ENCODE data around the gene GOLGA6L2. TPM values are rescaled to one million over a fixed set of nuclear protein-coding genes. Genes with fewer than 3 reads are reported as not detected.

The GOLGA6L2 gene
- total and polyA plus RNA-seq, 2 of the 13 experiments (the other 11 are each of a cell fraction or from before 2014, with no cell fraction given), result not detected

DNA sequence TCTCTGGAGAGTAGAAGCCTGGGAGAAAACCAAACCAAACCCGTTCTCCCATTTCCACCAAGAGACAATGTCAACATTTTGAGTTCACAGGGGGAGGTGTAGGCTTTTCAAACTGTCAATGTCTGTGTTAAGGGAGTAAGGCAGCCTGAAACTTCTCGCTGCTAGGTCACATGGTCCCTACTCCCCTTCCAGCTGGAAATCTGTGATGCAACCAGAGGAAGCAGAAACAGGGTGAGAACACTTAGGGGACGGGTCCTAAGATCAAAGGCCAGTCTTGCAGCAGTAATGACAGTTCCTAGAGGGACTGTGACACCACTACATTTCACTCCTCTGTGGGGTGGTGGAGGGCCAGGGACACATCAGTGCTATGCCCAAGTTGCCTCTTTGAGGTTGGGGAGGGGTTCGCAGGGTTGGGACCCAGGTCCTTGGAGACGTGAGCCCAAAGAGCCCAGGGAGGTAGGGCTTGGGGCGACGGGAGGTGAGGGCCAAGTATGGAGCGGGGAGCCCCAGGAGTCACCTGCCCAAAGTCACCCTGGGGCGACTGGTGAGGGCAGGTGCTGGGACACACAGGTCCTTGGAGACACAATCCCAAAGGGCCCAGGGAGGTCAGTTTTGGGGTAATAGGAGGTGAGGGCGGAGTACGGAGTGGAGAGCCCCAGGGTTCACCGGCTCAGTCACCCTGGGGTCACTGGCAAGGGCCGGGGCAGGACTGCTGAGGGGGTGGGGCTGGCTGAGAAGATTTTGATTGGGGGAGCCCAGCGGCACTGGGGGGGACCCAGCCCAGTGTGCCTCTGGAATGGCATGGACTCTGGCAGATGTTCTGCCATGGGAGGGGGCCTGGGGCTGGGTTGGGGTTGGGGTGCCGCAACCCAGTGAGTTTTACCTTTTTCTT lies 582 bp downstream of the GOLGA6L2 start (continued):
- TF ChIP-seq, protein P1, sequence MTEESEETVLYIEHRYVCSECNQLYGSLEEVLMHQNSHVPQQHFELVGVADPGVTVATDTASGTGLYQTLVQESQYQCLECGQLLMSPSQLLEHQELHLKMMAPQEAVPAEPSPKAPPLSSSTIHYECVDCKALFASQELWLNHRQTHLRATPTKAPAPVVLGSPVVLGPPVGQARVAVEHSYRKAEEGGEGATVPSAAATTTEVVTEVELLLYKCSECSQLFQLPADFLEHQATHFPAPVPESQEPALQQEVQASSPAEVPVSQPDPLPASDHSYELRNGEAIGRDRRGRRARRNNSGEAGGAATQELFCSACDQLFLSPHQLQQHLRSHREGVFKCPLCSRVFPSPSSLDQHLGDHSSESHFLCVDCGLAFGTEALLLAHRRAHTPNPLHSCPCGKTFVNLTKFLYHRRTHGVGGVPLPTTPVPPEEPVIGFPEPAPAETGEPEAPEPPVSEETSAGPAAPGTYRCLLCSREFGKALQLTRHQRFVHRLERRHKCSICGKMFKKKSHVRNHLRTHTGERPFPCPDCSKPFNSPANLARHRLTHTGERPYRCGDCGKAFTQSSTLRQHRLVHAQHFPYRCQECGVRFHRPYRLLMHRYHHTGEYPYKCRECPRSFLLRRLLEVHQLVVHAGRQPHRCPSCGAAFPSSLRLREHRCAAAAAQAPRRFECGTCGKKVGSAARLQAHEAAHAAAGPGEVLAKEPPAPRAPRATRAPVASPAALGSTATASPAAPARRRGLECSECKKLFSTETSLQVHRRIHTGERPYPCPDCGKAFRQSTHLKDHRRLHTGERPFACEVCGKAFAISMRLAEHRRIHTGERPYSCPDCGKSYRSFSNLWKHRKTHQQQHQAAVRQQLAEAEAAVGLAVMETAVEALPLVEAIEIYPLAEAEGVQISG (CRISPR knock-in tag; IDR thresholded peaks at IDR 0.05), result no peak
- TF ChIP-seq, protein P2, sequence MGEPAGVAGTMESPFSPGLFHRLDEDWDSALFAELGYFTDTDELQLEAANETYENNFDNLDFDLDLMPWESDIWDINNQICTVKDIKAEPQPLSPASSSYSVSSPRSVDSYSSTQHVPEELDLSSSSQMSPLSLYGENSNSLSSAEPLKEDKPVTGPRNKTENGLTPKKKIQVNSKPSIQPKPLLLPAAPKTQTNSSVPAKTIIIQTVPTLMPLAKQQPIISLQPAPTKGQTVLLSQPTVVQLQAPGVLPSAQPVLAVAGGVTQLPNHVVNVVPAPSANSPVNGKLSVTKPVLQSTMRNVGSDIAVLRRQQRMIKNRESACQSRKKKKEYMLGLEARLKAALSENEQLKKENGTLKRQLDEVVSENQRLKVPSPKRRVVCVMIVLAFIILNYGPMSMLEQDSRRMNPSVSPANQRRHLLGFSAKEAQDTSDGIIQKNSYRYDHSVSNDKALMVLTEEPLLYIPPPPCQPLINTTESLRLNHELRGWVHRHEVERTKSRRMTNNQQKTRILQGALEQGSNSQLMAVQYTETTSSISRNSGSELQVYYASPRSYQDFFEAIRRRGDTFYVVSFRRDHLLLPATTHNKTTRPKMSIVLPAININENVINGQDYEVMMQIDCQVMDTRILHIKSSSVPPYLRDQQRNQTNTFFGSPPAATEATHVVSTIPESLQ (CRISPR knock-in tag; conservative IDR thresholded peaks at IDR 0.05), result no peak
- TF ChIP-seq FOXK1 (CRISPR knock-in tag; IDR thresholded peaks at IDR 0.05; ENCODE audit: borderline replicate concordance, low read depth) (peak; percentile 42; the same call in 1 of the 2 replicates), AGO2 (optimal IDR thresholded peaks at IDR 0.05; ENCODE audit: low read depth, low read length) (no peak), ZNF143 (CRISPR knock-in tag; IDR thresholded peaks at IDR 0.05) (no peak), HIC2 (CRISPR knock-in tag; IDR thresholded peaks at IDR 0.05; ENCODE audit: low read depth) (no peak), CENPX (CRISPR knock-in tag; IDR thresholded peaks at IDR 0.05) (no peak), NR3C1 (CRISPR knock-in tag; IDR thresholded peaks at IDR 0.05) (no peak), ZFP82 (CRISPR knock-in tag; IDR thresholded peaks at IDR 0.05; ENCODE audit: borderline replicate concordance) (no peak), TEAD2 (CRISPR knock-in tag; IDR thresholded peaks at IDR 0.05) (no peak), GLMP (CRISPR knock-in tag; IDR thresholded peaks at IDR 0.05; ENCODE audit: borderline replicate concordance) (no peak), ZNF878 (CRISPR knock-in tag; IDR thresholded peaks at IDR 0.05) (no peak), MXD1 (CRISPR knock-in tag; IDR thresholded peaks at IDR 0.05) (no peak)
- TF ChIP-seq, protein P3, sequence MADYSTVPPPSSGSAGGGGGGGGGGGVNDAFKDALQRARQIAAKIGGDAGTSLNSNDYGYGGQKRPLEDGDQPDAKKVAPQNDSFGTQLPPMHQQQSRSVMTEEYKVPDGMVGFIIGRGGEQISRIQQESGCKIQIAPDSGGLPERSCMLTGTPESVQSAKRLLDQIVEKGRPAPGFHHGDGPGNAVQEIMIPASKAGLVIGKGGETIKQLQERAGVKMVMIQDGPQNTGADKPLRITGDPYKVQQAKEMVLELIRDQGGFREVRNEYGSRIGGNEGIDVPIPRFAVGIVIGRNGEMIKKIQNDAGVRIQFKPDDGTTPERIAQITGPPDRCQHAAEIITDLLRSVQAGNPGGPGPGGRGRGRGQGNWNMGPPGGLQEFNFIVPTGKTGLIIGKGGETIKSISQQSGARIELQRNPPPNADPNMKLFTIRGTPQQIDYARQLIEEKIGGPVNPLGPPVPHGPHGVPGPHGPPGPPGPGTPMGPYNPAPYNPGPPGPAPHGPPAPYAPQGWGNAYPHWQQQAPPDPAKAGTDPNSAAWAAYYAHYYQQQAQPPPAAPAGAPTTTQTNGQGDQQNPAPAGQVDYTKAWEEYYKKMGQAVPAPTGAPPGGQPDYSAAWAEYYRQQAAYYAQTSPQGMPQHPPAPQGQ (CRISPR knock-in tag; IDR thresholded peaks at IDR 0.05; ENCODE audit: borderline replicate concordance), result no peak
- TF ChIP-seq, protein P4, sequence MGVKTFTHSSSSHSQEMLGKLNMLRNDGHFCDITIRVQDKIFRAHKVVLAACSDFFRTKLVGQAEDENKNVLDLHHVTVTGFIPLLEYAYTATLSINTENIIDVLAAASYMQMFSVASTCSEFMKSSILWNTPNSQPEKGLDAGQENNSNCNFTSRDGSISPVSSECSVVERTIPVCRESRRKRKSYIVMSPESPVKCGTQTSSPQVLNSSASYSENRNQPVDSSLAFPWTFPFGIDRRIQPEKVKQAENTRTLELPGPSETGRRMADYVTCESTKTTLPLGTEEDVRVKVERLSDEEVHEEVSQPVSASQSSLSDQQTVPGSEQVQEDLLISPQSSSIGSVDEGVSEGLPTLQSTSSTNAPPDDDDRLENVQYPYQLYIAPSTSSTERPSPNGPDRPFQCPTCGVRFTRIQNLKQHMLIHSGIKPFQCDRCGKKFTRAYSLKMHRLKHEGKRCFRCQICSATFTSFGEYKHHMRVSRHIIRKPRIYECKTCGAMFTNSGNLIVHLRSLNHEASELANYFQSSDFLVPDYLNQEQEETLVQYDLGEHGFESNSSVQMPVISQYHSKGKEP (CRISPR knock-in tag; IDR thresholded peaks at IDR 0.05), result no peak

Data from HepG2 (cell line).